Measurements from ENCODE around the gene MYCBPAP.

GRCh38 chr17:50464736-50465135 lies 43.5 kb upstream of the MYCBPAP start:
- TF ChIP-seq CTCF (IDR thresholded peaks at IDR 0.05) = no peak
- TF ChIP-seq POLR2A (IDR thresholded peaks at IDR 0.05) = no peak
